ENCODE results near the gene ANKRD62. TPM values are rescaled to one million over a fixed set of nuclear protein-coding genes. Genes with fewer than 3 reads are reported as not detected.

Gene ANKRD62
- total RNA-seq, 4 donors from 2014 or later = 0.13 TPM; not detected in 3

GRCh38 chr18:12056034-12056883, 37.4 kb upstream of the ANKRD62 start:
- no peaks in the 10 kb centered on the region for H3K27me3 ChIP-seq
- H3K4me3 ChIP-seq (replicated peaks in 1 of 3) = no peak overlapping the region
- no peak for DNase-seq
- 78 to 93% methylated on average over 13 to 14 of the region's 14 CpGs for whole genome bisulfite sequencing, 2 donors
- TF ChIP-seq POLR2A (IDR thresholded peaks at IDR 0.05) (no peak), CTCF (IDR thresholded peaks at IDR 0.05) (no peak)
- no peaks in the 10 kb centered on the region for H3K9me3 ChIP-seq
- H3K36me3 ChIP-seq = no peaks in the 10 kb centered on the region
- intact Hi-C loops (cut with DNase I) = no loop called here
- no peak overlapping the region for H3K27ac ChIP-seq
- peaks cover 0 to 3% of the 10 kb centered on the region in 2 donors for H3K4me1 ChIP-seq

GRCh38 chr18:12056884-12057402, 36.7 kb upstream of the ANKRD62 start:
- intact Hi-C loops (cut with DNase I) = no loop called here
- Histone ChIP-seq H3K9me3 (no peaks in the 10 kb centered on the region), H3K27ac (no peak overlapping the region), H3K4me1 (no peaks in the 10 kb centered on the region), H3K27me3 (no peaks in the 10 kb centered on the region), H3K36me3 (no peaks in the 10 kb centered on the region), H3K4me3 (replicated peaks in 1 of 3) (no peak overlapping the region)
- TF ChIP-seq CTCF (IDR thresholded peaks at IDR 0.05) (no peak), POLR2A (IDR thresholded peaks at IDR 0.05) (no peak)
- WGBS, 2 donors = 80 to 97% methylated on average over 10 to 11 of the region's 14 CpGs
- DNase-seq = no peak

GRCh38 chr18:12057419-12058039, 36.1 kb upstream of the ANKRD62 start:
- TF ChIP-seq CTCF (IDR thresholded peaks at IDR 0.05) (no peak), POLR2A (IDR thresholded peaks at IDR 0.05) (no peak)
- no peaks in the 10 kb centered on the region for H3K4me1 ChIP-seq
- no peak for DNase-seq
- H3K9me3 ChIP-seq = no peaks in the 10 kb centered on the region
- H3K4me3 ChIP-seq (replicated peaks in 1 of 3) = no peak overlapping the region
- 77 to 88% methylated on average over 13 to 14 of the region's 14 CpGs for WGBS, 2 donors
- no peaks in the 10 kb centered on the region for H3K36me3 ChIP-seq
- intact Hi-C loops (cut with DNase I) = no loop called here
- H3K27me3 ChIP-seq = no peaks in the 10 kb centered on the region
- H3K27ac ChIP-seq = no peak overlapping the region

GRCh38 chr18:12059334-12060181, 34.1 kb upstream of the ANKRD62 start:
- intact Hi-C loops (cut with DNase I) = no loop called here
- Histone ChIP-seq H3K9me3 (no peaks in the 10 kb centered on the region), H3K4me3 (replicated peaks in 1 of 3) (no peak overlapping the region), H3K27ac (no peak overlapping the region), H3K36me3 (no peaks in the 10 kb centered on the region), H3K4me1 (no peaks in the 10 kb centered on the region), H3K27me3 (no peaks in the 10 kb centered on the region)
- no peak for TF ChIP-seq CTCF (IDR thresholded peaks at IDR 0.05)
- TF ChIP-seq POLR2A (IDR thresholded peaks at IDR 0.05) = no peak
- no peak for DNase-seq
- WGBS, 2 donors = 92 to 95% methylated on average over 15 to 16 of the region's 16 CpGs
